DOHH2 (cell line): ENCODE measurements around the gene KIZ.

Experiments
- H3F3A ChIP-seq: fragments of 200-600 bp; sonication (generic), shearing (Covaris generic); 2 replicates; pipeline ENCODE4 v1.6.0; 2016; ENCODE audit warnings: antibody characterized with exemption, mild to moderate bottlenecking; ENCODE audit not compliant: control insufficient read depth, insufficient read depth
- H3K27ac ChIP-seq: fragments of 200-600 bp; sonication (generic); 2 replicates; pipeline ENCODE4 v1.5.1; 2014; ENCODE audit warnings: low read depth, mild to moderate bottlenecking, low read length, moderate library complexity
- H3K27me3 ChIP-seq: fragments of 200-600 bp; sonication (generic); 2 replicates; pipeline ENCODE4 v1.6.1; 2014; ENCODE audit warnings: mild to moderate bottlenecking, low read length, mixed read lengths; ENCODE audit not compliant: control insufficient read depth
- H3K36me3 ChIP-seq: fragments of 200-600 bp; sonication (generic); 2 replicates; pipeline ENCODE4 v1.6.1; 2014; ENCODE audit warnings: mild to moderate bottlenecking, low read length, moderate library complexity, mixed read lengths; ENCODE audit not compliant: control insufficient read depth
- H3K4me1 ChIP-seq: fragments of 200-600 bp; sonication (generic); 2 replicates; pipeline ENCODE4 v1.6.1; 2014; ENCODE audit warnings: mild to moderate bottlenecking, low read length, mixed read lengths; ENCODE audit not compliant: control insufficient read depth
- H3K4me2 ChIP-seq: fragments of 200-600 bp; sonication (generic); 2 replicates; pipeline ENCODE4 v1.6.0; 2014; ENCODE audit warnings: mild to moderate bottlenecking, low read length, moderate library complexity
- H3K4me3 ChIP-seq: fragments of 200-600 bp; sonication (generic); 2 replicates; pipeline ENCODE4 v1.5.1; 2014; ENCODE audit warnings: mild to moderate bottlenecking, low read length, mixed read lengths
- H3K79me2 ChIP-seq: fragments of 200-600 bp; sonication (generic); 2 replicates; pipeline ENCODE4 v1.6.1; 2014; ENCODE audit warnings: mild to moderate bottlenecking, low read length, mixed read lengths; ENCODE audit not compliant: control insufficient read depth
- H3K9me2 ChIP-seq: fragments of 200-600 bp; sonication (generic); replicated peaks from 2 replicates; pipeline ENCODE4 v1.6.1; 2014; ENCODE audit warnings: mild to moderate bottlenecking, low read length, mixed read lengths; ENCODE audit not compliant: control insufficient read depth
- H3K9me3 ChIP-seq: fragments of 200-600 bp; sonication (generic); 2 replicates; pipeline ENCODE4 v1.6.1; 2014; ENCODE audit warnings: antibody characterized with exemption, low read length, mixed read lengths; ENCODE audit not compliant: control insufficient read depth, insufficient read depth
- H4K20me1 ChIP-seq: fragments of 200-600 bp; sonication (generic); 2 replicates; pipeline ENCODE4 v1.6.0; 2014; ENCODE audit warnings: low read depth, mild to moderate bottlenecking, antibody characterized with exemption, low read length, moderate library complexity; ENCODE audit not compliant: control insufficient read depth, insufficient read depth
- CTCF ChIP-seq: fragments of 200-600 bp; sonication (generic); IDR thresholded peaks from one replicate; pipeline ENCODE4 v1.5.1; 2014; ENCODE audit warnings: antibody characterized with exemption, mild to moderate bottlenecking, low read depth, low read length; ENCODE audit not compliant: poor library complexity, severe bottlenecking
- EZH2phosphoT487 ChIP-seq: fragments of 200-600 bp; sonication (generic); IDR thresholded peaks from 2 replicates; pipeline ENCODE4 v1.6.1; 2017; ENCODE audit warnings: borderline replicate concordance, mild to moderate bottlenecking, antibody characterized with exemption, low read length, moderate library complexity, mixed read lengths

The KIZ gene

GRCh38 chr20:21273755-21274386 lies 148.0 kb downstream of the KIZ start:
- Histone ChIP-seq H3K9me2 (no peaks in the 10 kb centered on the region), H3K4me3 (no peak overlapping the region), H3K36me3 (no peaks in the 10 kb centered on the region), H4K20me1 (no peaks in the 10 kb centered on the region), H3K4me1 (no peaks in the 10 kb centered on the region), H3K27me3 (no peaks in the 10 kb centered on the region; the same call in 1 of the 2 replicates), H3F3A (no peaks in the 10 kb centered on the region), H3K4me2 (no peak overlapping the region), H3K9me3 (no peaks in the 10 kb centered on the region), H3K79me2 (no peaks in the 10 kb centered on the region), H3K27ac (no peak overlapping the region)
- TF ChIP-seq CTCF (no peak), EZH2phosphoT487 (no peak)

- no peak for TF ChIP-seq CTCF
- no peak for TF ChIP-seq EZH2phosphoT487
- Histone ChIP-seq H3K4me3 (no peak overlapping the region), H3K4me2 (no peak overlapping the region), H3K9me3 (no peaks in the 10 kb centered on the region), H4K20me1 (no peaks in the 10 kb centered on the region), H3K27ac (no peak overlapping the region), H3K27me3 (peaks cover 3% of the 10 kb centered on the region; the same call in 1 of the 2 replicates), H3K9me2 (no peaks in the 10 kb centered on the region), H3K79me2 (no peaks in the 10 kb centered on the region), H3K4me1 (no peaks in the 10 kb centered on the region), H3F3A (no peaks in the 10 kb centered on the region), H3K36me3 (no peaks in the 10 kb centered on the region)
Measured at GRCh38 chr20:21278829-21279228, 152.9 kb downstream of the KIZ start.

GRCh38 chr20:21279706-21280521 lies 154.0 kb downstream of the KIZ start:
- Histone ChIP-seq H3K27me3 (peaks cover 3% of the 10 kb centered on the region; the same call in 1 of the 2 replicates), H3K4me1 (no peaks in the 10 kb centered on the region), H3K27ac (no peak overlapping the region), H3K4me3 (no peak overlapping the region), H3K9me2 (no peaks in the 10 kb centered on the region), H3F3A (no peaks in the 10 kb centered on the region), H3K79me2 (no peaks in the 10 kb centered on the region), H3K36me3 (no peaks in the 10 kb centered on the region), H4K20me1 (no peaks in the 10 kb centered on the region), H3K9me3 (no peaks in the 10 kb centered on the region), H3K4me2 (no peak overlapping the region)
- no peak for TF ChIP-seq EZH2phosphoT487
- TF ChIP-seq CTCF: no peak
